IMR-90 (cell line): Measurements from ENCODE around the gene PLCG2.
"Not testable (repeated sequence)": the region's sequence is repeated elsewhere in the genome, so short reads cannot be mapped to it uniquely, and the experiment has no call there.

Experiments
- RAD21 ChIP-seq: IDR thresholded peaks from 2 replicates; pipeline ENCODE4 v1.6.1; 2012; ENCODE audit warnings: low read length, improper control_type of control experiment
- RFX5 ChIP-seq: IDR thresholded peaks from 2 replicates; pipeline ENCODE4 v1.8.0; 2012; ENCODE audit warnings: low read depth, mild to moderate bottlenecking, low read length, moderate library complexity
- TF ChIP-seq, protein P1 (sequence below): conservative IDR thresholded peaks from 2 replicates; pipeline ENCODE4 v1.5.1; 2012; ENCODE audit warnings: mild to moderate bottlenecking, low read depth, low read length, improper control_type of control experiment

DNA sequence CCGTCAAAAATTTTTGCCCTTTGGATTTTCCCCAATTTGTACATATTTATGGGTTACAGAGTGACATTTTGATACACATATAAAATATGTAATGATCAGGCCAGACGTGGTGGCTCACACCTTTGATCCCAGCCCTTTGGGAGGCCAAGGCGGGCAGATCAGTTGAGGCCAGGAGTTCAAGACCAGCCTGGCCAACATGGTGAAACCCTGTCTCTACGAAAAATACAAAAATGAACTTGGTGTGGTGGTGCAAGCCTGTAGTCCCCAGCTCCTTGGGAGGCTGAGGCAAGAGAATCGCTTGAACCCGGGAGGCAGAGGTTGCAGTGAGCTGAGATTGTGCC, 37.7 kb upstream of the PLCG2 start:
- not testable (repeated sequence) for TF ChIP-seq RAD21, RFX5
- TF ChIP-seq, protein P1, sequence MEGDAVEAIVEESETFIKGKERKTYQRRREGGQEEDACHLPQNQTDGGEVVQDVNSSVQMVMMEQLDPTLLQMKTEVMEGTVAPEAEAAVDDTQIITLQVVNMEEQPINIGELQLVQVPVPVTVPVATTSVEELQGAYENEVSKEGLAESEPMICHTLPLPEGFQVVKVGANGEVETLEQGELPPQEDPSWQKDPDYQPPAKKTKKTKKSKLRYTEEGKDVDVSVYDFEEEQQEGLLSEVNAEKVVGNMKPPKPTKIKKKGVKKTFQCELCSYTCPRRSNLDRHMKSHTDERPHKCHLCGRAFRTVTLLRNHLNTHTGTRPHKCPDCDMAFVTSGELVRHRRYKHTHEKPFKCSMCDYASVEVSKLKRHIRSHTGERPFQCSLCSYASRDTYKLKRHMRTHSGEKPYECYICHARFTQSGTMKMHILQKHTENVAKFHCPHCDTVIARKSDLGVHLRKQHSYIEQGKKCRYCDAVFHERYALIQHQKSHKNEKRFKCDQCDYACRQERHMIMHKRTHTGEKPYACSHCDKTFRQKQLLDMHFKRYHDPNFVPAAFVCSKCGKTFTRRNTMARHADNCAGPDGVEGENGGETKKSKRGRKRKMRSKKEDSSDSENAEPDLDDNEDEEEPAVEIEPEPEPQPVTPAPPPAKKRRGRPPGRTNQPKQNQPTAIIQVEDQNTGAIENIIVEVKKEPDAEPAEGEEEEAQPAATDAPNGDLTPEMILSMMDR, result not testable (repeated sequence)
